UCSD-AML1 (cell line): ENCODE results near the gene SPIRE2.
A peak's percentile ranks its signal among the peaks of the same experiment; 100 is the strongest.

Experiments used
- DNase-seq: peaks from one replicate; lab custom pipeline; 2025; ENCODE audit not compliant: unreplicated experiment; lab: John Stamatoyannopoulos, UW

SPIRE2 gene

DNA sequence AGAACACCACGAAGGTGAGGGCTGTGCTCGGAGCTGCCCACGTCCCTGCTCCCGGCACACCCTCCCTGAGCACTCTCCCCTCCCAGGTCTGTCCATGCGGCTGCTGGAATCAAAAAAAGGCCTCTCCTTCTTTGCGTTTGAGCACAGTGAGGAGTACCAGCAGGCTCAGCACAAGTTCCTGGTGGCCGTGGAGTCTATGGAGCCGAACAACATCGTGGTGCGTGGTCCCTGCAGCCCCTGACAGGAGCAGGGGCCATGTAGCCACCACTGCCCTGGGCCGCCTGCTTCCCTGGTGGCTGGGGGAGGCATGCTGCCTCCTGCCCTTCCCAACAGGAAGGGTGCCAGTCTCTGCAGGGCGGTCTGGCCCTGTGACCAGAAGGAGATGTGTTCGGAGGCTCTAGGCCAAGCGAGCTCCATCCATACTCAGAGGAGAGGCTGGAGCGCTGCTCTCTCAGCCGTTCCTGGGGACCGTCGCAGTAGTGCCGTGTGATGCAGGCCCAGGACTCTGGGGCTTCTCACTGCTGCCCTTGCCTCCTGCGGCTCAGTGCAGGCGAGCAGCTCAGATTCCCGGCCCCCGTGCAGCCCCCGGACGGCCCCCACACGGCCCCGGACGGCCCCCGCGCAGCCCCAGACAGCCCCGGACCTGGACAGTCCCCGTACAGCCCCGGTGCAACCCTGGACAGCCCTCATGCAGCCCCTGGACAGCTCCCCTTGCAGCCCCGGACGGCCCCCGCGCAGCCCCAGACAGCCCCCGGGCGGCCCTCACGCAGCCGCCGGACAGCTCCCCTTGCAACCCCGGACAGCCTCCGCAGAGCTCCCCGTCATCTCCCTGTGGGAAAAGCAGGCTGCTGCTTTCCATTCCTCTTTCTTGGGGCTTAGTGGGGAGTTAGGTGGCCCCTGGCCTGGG, 65.6 kb downstream of the SPIRE2 start:
- DNase-seq: no peak

DNA sequence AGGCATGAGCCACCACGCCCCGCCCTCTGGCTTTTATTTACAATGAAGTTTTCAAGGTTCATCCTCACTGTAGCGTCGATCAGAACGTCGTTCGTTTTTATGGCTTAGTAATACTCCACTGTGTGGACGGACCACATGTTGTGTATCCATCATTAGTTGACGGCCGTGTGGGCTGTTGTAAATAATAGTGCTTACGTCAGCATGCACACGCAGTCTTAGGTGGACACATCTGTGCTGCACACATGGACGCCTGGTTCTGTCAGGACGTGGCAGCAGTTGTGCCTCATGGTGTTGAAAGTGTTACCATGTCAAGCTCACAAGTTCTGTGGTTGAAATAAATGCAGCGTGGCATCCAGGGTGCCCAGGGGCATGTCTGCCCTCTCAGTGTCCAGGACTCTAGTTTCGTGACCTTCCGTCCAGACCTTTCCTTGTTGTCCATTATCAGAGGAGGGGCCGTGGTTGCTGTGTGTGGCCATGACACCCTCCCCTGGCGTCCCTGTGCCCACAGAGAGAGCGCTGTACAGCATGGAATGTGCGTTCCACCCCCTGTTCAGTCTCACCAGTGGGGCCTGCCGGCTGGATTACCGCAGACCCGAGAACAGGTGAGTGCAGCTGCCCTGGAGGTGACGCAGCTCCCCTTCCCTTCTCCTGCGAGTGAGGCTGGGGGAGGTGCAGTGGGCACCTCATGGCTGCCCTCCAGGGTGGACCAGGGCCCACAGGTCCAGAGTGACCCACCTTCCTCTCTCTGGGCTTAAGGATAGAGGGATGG, 67.4 kb downstream of the SPIRE2 start:
- no peak for DNase-seq

DNA sequence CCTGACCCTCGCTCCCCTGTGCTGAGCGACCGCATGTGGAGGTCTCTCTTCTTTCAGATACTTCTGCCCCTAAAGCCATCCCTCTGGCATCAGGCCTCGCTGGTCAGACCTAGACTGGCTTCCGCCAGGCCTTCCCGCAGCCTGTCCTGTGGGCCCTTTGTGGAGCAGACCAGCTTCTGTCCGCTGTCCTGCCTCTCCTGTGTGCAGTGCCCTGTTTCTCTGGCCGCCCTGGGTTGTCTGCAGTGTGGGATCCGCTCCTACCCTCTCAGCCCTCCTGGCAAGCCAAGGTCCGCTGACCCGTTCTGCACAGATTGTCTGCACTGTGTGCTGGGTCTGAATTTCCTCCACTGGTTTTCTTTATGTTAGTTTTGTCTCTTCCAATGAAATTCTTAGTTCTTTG, 68.9 kb downstream of the SPIRE2 start:
- DNase-seq: no peak

- DNase-seq: no peak
Measured at GRCh38 chr16:89898201-89898967, 70.1 kb downstream of the SPIRE2 start.

DNA sequence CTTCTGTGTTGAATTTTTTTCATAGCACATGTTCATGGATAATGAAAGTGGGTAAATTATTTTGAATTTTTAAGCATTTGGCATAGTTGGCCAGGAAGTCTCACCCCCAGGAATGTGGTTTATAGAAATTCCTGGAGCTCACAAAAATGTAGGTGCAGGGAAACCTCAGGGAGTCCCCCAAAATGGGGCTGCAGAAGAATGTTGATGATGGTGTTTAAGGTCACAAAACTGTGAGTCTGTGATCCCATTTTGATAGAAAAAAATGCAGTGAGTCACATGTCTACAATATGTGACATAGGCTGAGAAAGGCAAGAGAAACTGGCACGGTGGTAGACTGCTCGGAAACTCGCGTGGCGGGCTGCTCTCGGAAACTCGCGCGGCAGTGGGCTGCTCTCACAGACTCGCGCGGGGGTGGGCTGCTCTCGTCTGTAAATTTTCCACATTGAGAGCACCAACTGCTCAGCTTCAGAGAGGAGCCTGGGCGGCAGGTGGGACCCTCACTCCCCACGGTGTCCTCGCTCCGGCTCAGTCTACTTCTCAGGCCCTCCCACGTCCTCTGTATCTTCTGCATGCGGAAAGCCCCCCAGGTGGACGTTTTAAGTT, 71.7 kb downstream of the SPIRE2 start:
- no peak for DNase-seq

GRCh38 chr16:89900885-89901284, 72.6 kb downstream of the SPIRE2 start:
- DNase-seq: no peak

GRCh38 chr16:89902980-89903379, 74.7 kb downstream of the SPIRE2 start:
- DNase-seq: no peak

DNA sequence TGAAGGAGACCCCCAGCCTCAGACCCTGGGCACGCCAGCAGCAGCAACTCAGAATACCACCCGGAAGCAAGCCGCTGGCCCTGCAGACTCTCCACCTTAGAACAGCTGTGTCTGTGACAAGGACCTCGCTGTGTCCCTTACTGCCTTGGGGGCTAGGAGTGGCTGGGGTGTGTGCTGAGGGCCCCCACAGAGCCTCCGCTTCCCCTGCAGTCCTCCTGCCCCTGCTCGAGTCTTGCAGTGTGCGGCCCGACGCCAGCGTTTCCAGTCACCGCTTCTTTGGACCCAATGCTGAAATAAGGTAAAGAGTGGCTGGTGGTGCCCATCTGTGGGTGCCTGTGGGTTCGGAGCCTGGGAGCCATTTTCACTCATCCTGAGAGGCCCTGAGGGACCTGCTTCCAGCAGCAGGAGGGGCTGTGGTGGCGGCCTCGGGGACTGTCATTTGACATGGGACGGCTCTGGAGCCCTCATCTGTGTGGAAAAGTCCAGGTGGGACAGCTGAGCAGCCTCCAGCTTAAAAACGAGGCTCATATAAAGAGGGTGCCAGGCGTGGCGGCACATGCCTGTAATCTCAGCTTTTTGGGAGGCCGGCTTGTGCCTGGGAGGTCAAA, 75.7 kb downstream of the SPIRE2 start:
- no peak for DNase-seq

GRCh38 chr16:89904606-89905510, 76.6 kb downstream of the SPIRE2 start:
- DNase-seq: no peak

DNA sequence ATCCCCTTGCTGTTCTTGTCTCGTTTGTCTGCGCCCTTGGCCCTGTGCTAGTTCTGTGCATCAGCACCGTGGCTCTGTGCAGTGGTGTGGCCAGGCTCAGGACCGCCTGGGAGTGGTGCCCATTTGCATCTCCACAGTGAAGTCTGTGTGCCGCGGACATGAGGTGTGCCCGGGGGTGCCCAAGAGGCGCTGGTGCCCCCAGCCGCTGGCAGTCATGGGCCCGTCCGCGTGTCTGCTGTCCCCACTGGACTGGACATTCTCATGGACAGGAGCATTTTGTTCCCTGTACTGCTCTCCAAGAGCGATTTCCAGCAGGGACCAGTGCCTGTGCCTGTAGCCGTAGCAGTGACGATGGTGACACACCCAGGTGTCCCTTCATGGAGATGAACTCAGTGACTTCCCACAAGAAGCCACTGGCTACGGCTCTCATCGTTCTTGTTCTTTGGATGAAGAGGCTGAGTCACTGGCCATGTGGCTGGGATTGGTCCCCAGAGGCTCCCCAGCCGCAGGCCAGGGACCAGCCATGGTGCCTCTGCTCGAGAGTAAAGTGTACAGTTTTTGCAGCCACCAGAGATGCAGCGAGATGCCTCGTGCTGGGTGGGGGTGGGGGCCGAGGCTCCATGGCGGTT, 77.3 kb downstream of the SPIRE2 start:
- DNase-seq: no peak

DNA sequence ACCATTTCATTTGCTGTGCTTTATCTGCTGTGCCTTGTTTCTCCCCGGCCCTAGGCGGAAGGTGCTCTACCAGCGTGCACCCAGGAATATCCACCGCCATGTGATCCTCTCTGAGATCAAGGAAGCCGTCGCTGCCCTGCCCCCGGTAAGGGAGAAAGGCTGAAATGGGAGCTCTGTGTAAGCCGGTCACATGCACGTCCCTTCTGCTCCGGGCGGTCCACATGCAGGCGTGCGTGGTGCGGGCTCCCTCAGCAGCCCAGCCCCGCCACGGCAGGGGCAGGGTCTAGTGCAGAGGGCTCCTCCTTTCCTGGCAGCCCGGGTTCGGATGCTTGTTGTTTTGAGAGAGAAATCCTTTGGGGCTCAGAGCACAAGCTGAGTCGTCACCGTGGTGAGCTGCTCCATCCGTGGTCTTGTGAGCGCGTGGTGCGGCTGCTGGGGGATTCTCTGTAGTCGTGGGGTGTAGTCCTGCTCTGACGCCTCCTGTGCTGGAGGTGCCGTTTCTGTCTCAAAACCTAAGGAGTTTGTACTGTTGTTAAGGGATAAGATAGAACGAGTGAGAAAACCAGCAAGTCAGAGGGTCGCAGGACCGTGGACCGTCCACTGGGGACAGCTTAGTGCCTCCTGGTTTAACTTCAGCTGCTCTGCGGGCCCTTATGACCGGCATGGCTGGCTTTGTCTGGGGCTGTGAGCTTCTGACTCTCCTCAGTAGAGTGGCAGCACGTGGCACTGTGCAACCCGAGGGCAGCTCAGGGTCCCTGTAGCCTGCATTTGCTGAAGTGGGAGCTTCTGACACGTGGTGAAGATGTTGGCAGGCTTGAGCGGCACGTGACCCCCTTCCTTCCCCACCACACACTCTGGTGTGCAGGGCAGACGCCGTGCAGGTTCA, 78.1 kb downstream of the SPIRE2 start:
- no peak for DNase-seq

GRCh38 chr16:89907055-89907814, 79.0 kb downstream of the SPIRE2 start:
- DNase-seq: no peak

DNA sequence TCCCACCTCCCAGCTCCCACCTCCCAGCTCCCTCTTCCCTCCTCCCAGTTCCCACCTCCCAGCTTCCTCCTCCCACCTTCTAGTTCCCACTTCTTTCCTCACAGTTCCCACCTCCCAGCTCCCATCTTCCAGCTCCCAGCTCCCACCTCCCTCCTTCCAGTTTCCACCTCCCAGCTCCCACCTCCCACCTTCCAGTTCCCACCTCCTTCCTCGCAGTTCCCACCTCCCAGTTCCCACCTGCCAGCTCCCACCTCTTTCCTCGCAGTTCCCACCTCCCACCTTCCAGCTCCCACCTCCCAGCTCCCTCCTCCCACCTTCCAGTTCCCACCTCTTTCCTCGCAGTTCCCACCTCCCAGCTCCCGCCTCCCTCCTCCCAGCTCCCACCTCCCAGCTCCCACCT, 80.0 kb downstream of the SPIRE2 start:
- DNase-seq: no peak

- DNase-seq: peak; percentile 67
Measured at GRCh38 chr16:89909777-89910716, 81.8 kb downstream of the SPIRE2 start.

DNA sequence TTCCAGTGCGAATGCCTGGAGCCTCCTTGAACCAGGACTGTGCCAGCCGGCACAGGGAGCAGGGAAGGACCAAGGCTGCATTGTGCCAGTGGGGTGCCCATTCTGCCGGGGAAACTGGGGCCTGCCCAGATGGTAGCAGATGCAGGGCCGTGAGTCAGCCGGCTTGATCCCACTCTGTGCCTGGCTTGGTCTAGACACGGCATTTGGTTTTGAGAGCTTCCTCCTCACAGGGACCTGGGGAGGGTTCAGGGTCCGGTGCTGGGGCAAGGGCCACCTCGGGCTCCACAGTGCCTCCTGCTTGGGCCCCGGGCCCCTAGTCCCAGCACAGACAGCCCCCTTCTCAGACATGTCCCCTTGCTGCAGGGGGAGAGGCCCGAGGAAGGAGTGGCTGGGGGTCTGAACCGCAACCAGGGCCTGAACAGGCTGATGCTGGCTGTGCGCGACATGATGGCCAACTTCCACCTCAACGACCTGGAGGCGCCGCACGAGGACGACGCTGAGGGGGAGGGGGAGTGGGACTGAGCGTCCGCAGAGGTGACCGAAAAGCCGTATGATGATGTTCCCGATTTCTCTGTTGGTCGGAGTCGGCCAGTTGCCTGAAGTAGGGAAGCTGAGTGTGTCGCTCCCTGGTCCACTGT, 82.6 kb downstream of the SPIRE2 start:
- no peak for DNase-seq

- no peak for DNase-seq
Measured at GRCh38 chr16:89911375-89911774, 83.1 kb downstream of the SPIRE2 start.
